Suprapubic skin (tissue), 4 donors: Measurements from ENCODE around the gene C20orf202. TPM values are rescaled to one million over a fixed set of nuclear protein-coding genes. Genes with fewer than 3 reads are reported as not detected.

Experiments used
- DNase-seq, 2 donors: peaks; one replicate each; pipeline ENCODE4 v3.0.0-alpha.2; 2019; ENCODE audit warnings: low spot score in 2 of 2
- H3K27ac ChIP-seq: fragments of 200-600 bp; sonication (generic); one replicate; pipeline ENCODE4 v1.5.1; 2019
- H3K27me3 ChIP-seq: fragments of 200-600 bp; sonication (generic); one replicate; pipeline ENCODE4 v1.5.1; 2019
- H3K36me3 ChIP-seq: fragments of 200-600 bp; sonication (generic); one replicate; pipeline ENCODE4 v1.5.1; 2019
- H3K4me1 ChIP-seq: fragments of 200-600 bp; sonication (generic); one replicate; pipeline ENCODE4 v1.5.1; 2019
- H3K4me3 ChIP-seq: fragments of 200-600 bp; sonication (generic); one replicate; pipeline ENCODE4 v1.5.1; 2019; ENCODE audit warnings: mild to moderate bottlenecking
- H3K9me3 ChIP-seq: fragments of 200-600 bp; sonication (generic); one replicate; pipeline ENCODE4 v1.5.1; 2019
- EP300 ChIP-seq: sonication (generic); formaldehyde crosslinking; IDR thresholded peaks from one replicate; pipeline ENCODE4 v1.6.1; 2017; ENCODE audit warnings: antibody characterized with exemption
- POLR2A ChIP-seq, 2 donors: fragments of 450-650 bp; IDR thresholded peaks; one replicate each; pipeline ENCODE4 v1.6.1; 2017; ENCODE audit warnings: antibody characterized with exemption in 2 of 2, mild to moderate bottlenecking in 2 of 2, moderate library complexity in 2 of 2
- POLR2AphosphoS5 ChIP-seq, 3 donors: sonication (generic); formaldehyde crosslinking; IDR thresholded peaks; one replicate each; pipeline ENCODE4 v1.6.1; 2017; ENCODE audit warnings: antibody characterized with exemption in 3 of 3
- WGBS: methylation state at CpG from one replicate; pipeline ENCODE4 v1.1.5; 2018; 5-methylcytosine and 5-hydroxymethylcytosine counted together
- total RNA-seq, 4 donors: library from RNA; depleted of rRNA; stranded (reverse); fragments of >200 nt; gene quantifications; one replicate each; pipeline ENCODE4 v1.1.0, GENCODE V29; 2016
- TF ChIP-seq, protein P1 (sequence below), 2 donors: fragments of 200-600 bp in 1 of 2; fragments of 450-650 bp in 1 of 2; sonication (generic) in 1 of 2; IDR thresholded peaks; one replicate each; pipeline ENCODE4 v1.5.1; 2016 to 2019; ENCODE audit warnings: antibody characterized with exemption in 2 of 2, mild to moderate bottlenecking in 1 of 2, moderate library complexity in 1 of 2

Gene C20orf202
- total RNA-seq, 4 donors from 2014 or later: 0.89 to 0.97 TPM; not detected in 2

DNA sequence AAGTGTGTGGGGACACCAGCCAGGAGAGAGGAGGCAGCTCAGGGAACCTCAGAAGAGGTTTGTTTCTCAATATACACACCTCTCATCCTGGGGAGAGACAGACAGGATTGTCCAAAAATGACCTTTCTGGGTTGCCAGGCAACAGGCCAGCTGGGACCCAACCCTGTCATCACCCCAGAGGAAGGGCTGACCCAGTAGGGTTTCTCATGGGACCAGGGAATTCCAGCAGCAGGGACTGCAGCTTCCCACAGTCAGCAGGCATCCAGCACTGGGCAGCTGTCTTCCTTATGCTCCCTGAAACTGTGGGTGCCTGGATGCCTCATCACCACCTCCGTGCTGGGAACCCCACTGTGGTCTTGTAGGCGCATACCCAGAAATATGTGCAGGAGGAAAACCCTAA lies 1.3 kb downstream of the C20orf202 start:
- Histone ChIP-seq H3K36me3 (no peaks in the 10 kb centered on the region), H3K27ac (no peak overlapping the region), H3K9me3 (no peaks in the 10 kb centered on the region), H3K4me3 (no peak overlapping the region), H3K4me1 (peaks cover 18% of the 10 kb centered on the region), H3K27me3 (no peaks in the 10 kb centered on the region)
- TF ChIP-seq, protein P1, sequence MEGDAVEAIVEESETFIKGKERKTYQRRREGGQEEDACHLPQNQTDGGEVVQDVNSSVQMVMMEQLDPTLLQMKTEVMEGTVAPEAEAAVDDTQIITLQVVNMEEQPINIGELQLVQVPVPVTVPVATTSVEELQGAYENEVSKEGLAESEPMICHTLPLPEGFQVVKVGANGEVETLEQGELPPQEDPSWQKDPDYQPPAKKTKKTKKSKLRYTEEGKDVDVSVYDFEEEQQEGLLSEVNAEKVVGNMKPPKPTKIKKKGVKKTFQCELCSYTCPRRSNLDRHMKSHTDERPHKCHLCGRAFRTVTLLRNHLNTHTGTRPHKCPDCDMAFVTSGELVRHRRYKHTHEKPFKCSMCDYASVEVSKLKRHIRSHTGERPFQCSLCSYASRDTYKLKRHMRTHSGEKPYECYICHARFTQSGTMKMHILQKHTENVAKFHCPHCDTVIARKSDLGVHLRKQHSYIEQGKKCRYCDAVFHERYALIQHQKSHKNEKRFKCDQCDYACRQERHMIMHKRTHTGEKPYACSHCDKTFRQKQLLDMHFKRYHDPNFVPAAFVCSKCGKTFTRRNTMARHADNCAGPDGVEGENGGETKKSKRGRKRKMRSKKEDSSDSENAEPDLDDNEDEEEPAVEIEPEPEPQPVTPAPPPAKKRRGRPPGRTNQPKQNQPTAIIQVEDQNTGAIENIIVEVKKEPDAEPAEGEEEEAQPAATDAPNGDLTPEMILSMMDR (IDR thresholded peaks at IDR 0.05): no peak
- no peak for TF ChIP-seq EP300
- TF ChIP-seq POLR2A (IDR thresholded peaks at IDR 0.05): no peak
- no peak for TF ChIP-seq POLR2AphosphoS5 (IDR thresholded peaks at IDR 0.05)
- WGBS: 96% methylated on average over 2 of the region's 2 CpGs
- DNase-seq: no peak

DNA sequence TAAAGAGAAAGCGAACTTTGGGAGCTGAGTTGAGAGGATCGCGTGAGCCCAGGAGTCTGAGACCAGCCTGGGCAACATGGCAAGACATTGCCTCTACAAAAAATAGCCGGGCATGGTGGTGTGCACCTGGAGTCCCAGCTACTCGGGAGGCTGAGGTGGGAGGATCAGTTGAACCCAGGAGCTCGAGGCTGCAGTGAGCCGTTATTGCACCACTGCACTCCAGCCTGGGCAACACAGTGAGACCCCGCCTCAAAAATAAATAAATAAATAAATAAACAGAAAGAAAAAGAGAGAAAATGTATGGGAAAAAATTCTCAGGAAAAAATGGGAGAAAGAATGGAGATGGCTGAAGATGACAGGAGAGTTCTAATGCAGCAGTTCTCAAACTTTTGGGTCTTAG lies 2.5 kb downstream of the C20orf202 start:
- 94% methylated on average over 8 of the region's 8 CpGs for WGBS
- H3K4me3 ChIP-seq: no peak overlapping the region
- TF ChIP-seq, protein P1 (IDR thresholded peaks at IDR 0.05): no peak
- TF ChIP-seq POLR2AphosphoS5 (IDR thresholded peaks at IDR 0.05) (no peak), EP300 (no peak), POLR2A (IDR thresholded peaks at IDR 0.05) (no peak)
- H3K27me3 ChIP-seq: no peaks in the 10 kb centered on the region
- no peaks in the 10 kb centered on the region for H3K36me3 ChIP-seq
- no peak overlapping the region for H3K27ac ChIP-seq
- DNase-seq: no peak
- H3K9me3 ChIP-seq: no peaks in the 10 kb centered on the region
- H3K4me1 ChIP-seq: peaks cover 18% of the 10 kb centered on the region

DNA sequence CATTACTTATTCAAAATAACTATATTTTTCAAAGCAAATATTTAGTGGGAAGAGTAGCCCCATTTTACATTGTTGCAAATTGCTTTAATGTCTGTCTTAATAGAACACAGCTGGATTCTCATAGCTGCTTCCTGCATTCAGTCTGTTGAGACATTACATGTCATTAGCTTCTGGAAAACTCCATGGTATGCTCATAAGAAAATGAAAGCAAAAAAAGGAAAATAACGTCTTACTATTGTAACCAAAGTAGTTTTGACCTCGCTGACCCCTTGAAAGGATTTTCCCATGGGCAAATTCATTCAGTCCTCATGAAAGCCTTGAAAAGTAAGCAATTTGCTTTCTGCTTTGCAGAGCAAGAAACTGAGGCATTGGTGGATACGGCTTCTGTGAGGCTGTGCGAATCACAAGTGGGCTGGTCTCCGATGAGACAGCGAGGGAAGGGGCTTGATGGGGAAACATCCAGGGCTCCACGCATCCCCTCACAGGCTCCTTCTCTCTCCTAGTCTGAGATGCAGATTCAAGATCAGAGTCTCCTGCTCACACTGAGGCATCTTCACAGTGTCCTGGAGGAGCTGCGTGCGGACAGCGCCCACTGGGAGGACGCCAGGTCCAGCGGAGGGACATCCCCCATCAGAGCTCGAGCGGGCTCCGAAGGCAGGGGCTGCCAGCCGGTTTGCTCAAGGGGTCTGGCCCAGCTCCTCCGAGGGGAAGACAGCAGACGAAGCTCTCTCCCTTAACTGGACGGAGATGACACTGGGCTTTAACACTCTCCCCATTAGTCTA lies 3.3 kb downstream of the C20orf202 start:
- H3K9me3 ChIP-seq: no peaks in the 10 kb centered on the region
- H3K4me1 ChIP-seq: peaks cover 18% of the 10 kb centered on the region
- H3K4me3 ChIP-seq: no peak overlapping the region
- no peak overlapping the region for H3K27ac ChIP-seq
- no peaks in the 10 kb centered on the region for H3K27me3 ChIP-seq
- H3K36me3 ChIP-seq: no peaks in the 10 kb centered on the region
- 66% methylated on average over 13 of the region's 19 CpGs for WGBS
- no peak for DNase-seq
- no peak for TF ChIP-seq POLR2AphosphoS5 (IDR thresholded peaks at IDR 0.05)
- TF ChIP-seq, protein P1 (IDR thresholded peaks at IDR 0.05): no peak
- no peak for TF ChIP-seq POLR2A (IDR thresholded peaks at IDR 0.05)
- TF ChIP-seq EP300: no peak

DNA sequence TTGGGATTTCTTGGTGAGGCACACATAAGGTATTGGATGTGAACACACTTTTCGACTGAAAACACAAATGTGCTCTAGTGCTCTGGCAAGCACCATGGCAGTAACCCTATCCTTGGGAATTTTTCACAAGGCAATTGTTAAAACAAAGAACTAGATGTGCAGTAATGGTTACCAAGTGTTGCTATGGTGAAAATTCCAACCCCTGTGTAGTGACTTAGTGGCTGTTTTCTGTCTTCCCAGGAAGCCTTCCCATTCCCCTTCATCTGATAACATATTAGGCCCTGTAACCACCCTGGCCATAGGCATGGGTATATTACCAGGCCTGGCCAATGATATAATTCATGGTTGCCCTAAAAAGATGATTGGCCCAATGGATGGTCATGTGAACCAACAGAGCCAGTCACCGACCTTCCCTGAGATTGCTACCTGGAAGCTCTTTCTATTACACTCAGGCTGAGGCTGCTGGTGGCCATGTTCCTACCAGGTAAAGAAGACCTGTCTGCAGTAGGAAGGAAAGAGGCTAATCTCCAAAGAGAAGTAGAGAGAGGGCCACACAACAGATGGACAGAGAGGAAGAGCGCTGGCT lies 4.1 kb downstream of the C20orf202 start:
- H3K27ac ChIP-seq: no peak overlapping the region
- no peaks in the 10 kb centered on the region for H3K9me3 ChIP-seq
- TF ChIP-seq POLR2AphosphoS5 (IDR thresholded peaks at IDR 0.05) (no peak), POLR2A (IDR thresholded peaks at IDR 0.05) (no peak), EP300 (no peak)
- TF ChIP-seq, protein P1 (IDR thresholded peaks at IDR 0.05): no peak
- H3K4me1 ChIP-seq: peaks cover 18% of the 10 kb centered on the region
- no peaks in the 10 kb centered on the region for H3K27me3 ChIP-seq
- 88% methylated on average over 3 of the region's 3 CpGs for WGBS
- no peak for DNase-seq
- no peaks in the 10 kb centered on the region for H3K36me3 ChIP-seq
- no peak overlapping the region for H3K4me3 ChIP-seq
